Measurements from ENCODE around the gene KIAA0408. TPM values are rescaled to one million over a fixed set of nuclear protein-coding genes. Genes with fewer than 3 reads are reported as not detected.
"Not testable (repeated sequence)": the region's sequence is repeated elsewhere in the genome, so short reads cannot be mapped to it uniquely, and the experiment has no call there.

The KIAA0408 gene
- total RNA-seq, 1 donor from 2014 or later, result 12.8 TPM

DNA sequence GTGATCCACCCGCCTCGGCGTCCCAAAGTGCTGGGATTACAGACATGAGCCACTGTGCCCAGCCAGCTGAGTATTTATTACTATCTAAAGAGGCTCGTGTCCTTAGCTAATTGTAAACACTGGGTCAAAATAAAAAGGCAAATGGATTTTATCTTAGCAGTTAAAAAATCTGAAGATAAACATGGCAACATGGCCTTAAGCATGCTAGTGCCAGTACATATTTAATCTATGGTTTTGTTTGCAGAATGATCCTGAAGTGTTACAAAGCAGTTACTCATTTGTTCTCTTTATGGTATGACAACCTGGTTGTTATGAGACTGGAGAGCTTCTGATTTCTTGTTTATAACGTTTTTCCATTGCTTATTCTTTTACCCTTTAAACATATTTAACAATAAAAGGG, 3.9 kb upstream of the KIAA0408 start:
- DNase-seq (ENCODE audit: low spot score), result no peak

DNA sequence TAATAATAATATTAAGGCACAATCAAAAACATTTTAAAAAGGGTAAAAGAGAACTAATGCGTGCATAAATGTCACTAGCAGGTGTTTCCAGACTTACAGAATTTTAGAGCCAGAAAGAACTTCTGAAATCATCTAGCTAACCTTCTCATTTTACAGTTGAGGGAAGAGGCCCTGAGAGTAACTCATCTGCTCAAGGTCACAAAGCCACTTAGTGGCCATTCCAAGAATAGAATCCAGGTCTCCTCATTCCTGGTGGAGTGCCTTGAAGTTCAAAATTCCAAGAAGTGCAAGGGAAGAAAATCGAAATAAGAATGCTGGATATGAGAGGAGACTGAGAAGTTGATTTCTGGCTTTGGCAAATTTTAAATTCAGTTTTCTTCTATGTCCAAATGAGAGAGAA, 3.2 kb upstream of the KIAA0408 start:
- DNase-seq (ENCODE audit: low spot score), result no peak

DNA sequence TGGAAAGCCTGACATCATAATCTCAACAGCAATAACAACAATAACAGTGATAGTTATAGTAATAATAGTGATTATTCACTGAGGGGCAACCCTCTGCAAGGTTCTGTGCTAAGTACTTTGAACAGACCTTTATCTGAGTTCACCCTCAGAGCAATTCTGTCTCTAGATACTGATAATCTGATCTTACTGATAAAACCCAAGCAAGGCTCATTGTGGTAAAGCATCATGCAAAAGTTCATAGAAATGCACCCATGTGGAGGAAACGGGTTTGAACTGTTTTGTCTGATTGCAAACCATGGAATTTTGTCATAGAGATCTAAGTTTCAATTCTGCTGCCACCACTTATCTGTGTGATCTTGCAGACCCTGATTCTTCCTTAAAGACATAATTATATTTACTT, 1.3 kb upstream of the KIAA0408 start:
- no peak for DNase-seq (ENCODE audit: low spot score)

DNA sequence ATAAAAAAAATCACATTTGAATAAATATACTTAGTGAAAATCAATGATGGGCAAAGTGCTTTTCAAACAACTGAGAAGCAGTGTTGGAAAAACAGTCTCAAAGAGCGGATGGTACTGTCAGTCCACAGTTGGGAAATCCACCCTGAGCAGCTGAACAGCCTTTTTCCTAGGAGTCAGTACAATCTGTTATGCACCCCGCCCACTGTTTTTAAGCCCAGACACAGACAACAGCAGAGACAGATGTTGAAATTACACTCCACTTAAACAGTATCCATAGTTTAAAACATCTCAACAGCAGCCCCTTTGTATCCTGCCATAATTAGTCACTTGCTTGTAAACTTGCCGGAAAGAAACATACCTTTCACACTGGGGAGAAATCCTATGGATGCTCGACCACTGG, 372 bp downstream of the KIAA0408 start:
- DNase-seq (ENCODE audit: low spot score), result no peak

DNA sequence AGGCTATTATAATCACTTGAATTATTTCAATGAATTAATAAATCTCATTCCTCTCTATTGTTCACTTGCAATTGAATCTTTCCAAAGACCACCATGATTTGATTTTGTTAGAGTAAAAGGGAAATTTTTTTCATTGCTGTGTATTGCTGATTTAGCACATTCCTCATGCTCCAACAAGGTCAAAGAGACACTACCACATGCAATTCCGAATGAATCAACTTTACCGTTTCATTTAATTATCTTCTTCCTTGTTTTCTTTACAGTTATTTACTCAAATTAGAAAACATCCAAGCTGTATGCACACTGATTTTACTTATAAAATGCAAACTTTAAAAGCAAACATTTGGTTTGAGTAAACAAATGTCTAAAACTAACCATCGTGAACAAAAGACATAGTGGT, 967 bp downstream of the KIAA0408 start:
- DNase-seq (ENCODE audit: low spot score), result no peak

DNA sequence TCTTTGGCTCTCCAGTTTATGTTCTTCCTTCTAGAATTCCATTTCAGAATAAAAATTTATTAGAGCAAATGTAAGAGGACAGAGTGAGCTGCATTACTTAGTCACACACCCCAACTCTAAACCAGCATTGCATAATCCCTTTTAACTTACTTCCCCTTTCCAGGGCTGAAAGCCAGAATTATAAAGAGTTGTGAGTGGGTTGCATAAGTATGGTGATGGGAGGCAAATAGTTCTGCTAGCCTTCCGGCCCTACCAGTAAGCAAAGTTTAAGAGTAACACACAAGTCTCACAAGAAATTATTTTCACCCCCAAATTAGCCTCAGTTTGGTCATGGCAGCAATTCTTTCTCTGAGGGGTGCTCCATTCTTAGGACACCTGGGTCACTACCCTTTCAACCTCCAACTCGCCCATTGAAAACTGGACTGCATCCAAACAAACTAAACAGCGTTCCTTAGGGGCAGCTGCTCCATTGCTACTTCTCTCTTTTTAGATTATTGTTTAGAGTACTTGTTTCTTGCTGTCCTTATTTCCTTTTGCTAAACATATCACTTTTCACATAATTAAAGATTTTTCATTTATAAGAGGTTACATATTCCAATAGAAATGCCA, 1.6 kb downstream of the KIAA0408 start:
- DNase-seq (ENCODE audit: low spot score), result no peak

DNA sequence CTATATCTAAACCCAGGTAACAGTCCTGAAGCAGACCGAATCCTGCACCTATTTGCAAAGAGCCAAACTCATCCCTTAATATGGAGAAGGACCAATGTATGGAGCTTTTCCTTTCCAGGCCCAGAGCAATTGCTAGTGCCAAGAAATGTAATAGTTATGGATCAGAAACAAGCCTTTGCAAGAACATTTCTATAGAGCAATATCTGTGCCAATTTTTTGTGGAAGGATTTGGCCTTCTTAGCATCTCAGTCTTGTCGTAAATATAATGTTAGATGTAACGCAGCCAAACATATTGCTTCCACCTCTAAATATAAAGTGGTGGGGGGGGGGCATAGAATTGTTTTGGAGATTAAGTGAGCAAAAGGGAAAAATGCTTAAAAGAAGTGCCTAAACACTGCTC, 2.7 kb downstream of the KIAA0408 start:
- no peak for DNase-seq (ENCODE audit: low spot score)

DNA sequence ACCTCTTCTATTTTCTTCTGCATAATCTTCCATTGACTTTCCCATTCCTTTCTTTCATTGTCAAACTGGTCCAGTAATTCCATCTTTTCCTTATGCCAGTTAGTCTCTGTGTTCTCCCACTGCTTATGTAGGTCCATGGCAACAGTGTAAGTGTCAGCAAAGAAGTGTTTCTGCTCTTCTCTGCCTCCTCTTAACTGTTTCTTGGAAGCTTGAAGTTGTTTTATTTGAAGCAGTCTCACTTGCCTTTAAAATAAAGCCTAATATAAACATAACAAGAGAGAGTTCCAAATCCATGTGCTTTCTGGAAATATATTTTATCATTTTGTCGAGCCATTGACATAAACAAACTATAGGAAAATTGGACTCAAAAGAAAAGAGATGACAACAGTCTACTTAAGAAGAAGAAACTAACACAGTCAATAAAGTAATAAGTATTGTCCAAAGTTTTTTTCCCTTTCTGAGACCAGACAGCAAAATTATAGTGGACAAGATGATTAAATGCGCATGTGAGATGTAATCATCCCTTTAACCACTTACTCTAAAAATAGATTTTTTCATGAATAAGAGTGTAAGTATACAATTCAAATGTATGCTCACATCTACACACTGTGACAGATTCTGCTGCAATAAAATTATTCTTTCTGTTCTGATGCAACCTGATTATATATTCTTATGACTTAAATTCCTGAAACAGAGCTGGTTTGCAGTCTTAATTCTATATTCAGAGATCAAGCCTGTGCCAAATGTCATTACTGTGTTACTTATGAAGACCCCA, 5.2 kb downstream of the KIAA0408 start:
- no peak for DNase-seq (ENCODE audit: low spot score)

DNA sequence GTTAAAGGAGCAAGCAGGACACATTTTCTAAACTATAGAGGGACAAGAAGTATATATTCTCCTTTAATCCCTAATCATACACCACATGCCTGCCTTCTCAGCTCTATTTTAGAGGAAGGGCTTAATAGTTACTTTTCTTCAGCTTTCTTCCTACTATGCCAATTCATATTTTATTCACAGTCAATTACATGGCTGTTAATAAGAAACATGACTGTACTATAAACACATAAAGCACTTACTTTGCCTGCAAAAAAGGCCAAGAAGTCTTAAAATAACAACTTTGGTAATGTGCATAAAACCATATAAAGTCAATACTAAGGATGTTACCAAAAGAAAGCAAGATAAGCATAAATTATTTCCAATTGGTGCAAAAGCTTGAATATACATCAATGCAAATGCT, 6.4 kb downstream of the KIAA0408 start:
- DNase-seq (ENCODE audit: low spot score), result no peak

DNA sequence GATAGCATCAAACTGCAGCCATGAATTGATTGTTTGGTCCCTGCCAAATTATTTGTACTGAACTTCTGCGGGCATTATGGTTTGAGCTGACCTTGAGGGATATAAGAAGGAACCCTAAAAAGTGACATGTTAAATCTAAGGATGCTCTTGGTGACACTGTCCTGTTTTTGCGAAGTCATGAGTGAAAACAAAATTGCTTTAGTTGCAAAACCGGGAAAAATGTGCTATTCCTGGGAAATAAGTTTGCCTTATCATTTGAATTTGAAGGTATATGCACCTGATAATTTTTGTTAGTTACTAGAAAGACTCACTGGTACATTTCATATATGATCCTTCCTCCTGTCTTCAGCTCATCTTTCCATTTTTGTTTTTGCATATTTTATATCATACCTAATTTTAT, 7.8 kb downstream of the KIAA0408 start:
- no peak for DNase-seq (ENCODE audit: low spot score)

DNA sequence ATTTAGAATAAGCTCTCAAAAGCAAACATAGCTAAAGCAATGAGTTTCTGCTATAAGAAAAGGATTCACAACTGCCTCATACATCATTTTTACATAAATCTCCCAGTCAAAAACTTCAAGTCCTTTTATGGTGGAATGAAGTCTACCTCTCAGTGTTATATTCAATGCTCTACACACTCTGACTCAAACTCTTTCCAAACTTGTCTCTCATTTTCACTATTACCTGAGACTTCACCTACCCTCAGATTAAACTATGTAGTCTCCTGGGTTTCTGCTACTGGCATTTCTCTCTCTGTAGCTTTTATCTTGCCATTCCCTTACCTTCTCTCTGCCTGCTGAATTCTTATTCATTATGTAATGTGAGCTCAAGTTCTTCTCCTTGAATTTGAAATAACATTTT, 11.4 kb downstream of the KIAA0408 start:
- no peak for DNase-seq (ENCODE audit: low spot score)

DNA sequence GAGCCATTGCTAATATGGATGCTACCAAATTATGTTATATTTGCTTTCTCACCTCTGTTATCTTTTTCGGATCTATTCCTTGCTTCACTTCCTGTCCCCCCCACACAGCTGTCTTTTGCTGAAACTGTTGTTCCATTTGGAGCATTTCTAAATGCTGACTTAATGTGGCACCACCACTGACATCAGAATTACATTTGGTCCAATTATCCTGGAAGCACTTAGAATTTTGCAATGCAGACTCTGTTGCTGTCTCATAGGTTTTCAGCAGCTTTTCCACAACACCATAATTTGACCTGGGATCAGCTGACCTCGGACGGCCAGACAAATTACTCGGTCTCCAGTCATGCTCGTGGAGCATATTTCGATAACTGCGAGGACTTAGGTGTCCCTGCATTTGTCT, 12.8 kb downstream of the KIAA0408 start:
- DNase-seq (ENCODE audit: low spot score), result no peak

DNA sequence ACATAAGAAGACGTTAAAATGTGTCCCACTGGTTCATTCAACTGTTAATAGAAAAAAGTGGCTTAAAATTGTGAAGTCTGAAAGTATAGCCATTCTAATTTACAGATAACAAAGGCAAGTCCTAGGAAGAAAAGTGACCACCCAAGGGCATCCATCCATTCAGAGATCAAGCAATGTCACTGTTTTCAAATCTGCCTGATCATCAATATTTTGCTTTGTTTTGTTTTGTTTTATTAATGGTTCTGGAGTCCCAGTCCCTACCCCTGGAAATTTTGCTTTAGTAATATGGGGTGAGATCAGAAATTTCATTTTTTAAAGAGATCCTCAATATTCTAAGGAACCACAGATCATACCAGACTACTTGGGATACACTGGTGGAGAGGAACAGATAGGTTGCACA, 17.3 kb downstream of the KIAA0408 start:
- no peak for DNase-seq (ENCODE audit: low spot score)

DNA sequence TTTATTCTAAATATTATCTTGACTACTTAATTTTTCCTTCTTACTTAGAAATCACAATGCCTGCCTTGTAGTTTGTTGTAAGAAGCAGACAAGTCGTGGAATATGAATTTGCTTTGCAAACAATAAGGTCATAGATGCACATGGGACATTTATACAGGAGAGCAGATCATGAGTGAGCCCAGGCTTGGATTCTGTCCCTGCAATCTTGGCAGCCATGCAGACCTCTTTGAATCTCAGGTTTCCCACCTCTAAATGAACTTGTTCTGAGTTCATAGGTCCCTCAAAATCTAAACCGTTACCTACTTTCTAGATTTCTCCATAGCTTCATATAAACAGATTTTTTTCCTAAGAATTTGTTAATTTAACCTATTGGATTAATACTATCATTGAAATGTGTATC, 19.5 kb downstream of the KIAA0408 start:
- DNase-seq (ENCODE audit: low spot score), result no peak

DNA sequence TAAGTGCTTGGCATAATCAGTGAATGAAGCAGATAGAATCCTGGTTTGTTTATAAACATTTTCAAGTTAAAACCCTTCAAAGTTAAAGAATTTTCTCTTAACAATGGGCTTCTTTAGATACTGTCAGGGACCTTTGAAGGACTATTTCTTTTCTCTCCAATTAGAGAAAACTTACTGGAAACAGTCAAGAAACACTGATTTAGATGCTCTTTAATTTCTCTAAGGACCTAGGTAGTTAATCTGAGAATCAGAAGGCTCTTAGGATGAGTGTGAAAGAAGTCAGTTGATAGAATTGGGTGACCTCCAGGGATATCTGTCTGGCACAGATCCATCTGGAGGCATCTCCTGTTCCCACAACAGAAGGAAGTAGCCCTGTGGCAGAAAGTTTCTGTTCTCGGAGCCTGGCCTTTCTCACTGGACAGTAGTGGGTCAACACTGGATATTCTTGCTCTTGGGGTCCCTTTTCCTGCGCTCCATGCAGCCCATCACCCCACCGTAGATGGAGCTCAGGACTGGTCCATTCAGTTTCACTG, 22.5 kb downstream of the KIAA0408 start:
- no peak for DNase-seq (ENCODE audit: low spot score)

DNA sequence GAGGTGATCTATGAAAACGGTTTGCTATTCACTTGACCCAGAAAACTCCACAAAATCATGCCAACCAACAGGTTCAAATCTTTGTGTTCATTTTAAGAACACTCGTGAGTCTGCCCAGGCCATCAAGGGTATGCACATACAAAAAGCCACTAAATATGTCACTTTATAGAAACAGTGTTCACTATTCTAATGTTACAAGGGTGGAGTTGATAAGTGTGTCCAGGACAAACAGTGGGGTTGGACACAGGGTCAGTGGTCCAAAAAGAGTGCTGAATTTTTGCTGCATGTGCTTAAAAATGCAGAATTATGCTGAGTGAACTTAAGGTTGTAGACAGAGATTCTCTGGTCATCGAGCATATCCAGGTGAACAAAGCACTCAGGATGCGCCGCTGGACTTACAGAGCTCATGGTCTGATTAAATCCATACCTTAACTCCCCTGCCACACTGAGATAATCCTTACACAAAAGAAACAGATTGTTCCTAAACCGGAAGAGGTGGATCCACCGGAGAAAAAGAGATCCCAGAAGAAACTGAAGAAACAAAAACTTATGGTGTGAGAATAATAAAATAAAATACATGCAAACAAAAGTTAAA, 23.5 kb downstream of the KIAA0408 start:
- DNase-seq (ENCODE audit: low spot score), result no peak

DNA sequence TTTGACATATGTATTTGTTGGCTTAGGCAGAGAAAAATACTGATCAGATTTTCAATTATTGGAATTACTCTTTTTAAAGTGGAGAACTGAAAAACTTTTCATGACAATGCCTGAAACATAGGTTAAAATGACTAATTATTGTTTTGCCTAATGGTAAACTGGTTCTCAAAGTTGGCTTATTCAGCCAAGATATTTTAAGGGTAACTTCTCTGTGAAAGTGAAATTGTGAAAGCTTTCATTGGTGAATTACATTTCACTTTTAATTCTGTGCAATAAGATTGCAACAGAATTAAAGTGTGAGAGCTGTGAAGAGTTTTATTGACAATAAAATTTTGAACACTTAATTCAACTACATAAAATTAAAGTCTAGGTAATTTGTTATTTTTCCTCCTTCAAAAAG, 24.5 kb downstream of the KIAA0408 start:
- no peak for DNase-seq (ENCODE audit: low spot score)

DNA sequence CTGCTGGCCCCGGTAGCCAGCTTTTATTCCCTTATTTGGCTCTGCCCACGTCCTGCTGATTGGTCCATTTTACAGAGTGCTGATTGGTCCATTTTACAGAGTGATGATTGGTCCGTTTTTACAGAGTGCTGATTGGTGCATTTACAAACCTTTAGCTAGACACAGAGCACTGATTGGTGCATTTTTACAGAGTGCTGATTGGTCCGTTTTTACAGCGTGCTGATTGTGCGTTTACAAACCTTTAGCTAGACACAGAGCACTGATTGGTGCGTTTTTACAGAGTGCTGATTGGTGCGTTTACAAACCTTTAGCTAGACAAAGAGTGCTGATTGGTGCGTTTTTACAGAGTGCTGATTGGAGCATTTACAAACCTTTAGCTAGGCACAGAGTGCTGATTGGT, 30.6 kb downstream of the KIAA0408 start:
- not testable (repeated sequence) for DNase-seq (ENCODE audit: low spot score)

DNA sequence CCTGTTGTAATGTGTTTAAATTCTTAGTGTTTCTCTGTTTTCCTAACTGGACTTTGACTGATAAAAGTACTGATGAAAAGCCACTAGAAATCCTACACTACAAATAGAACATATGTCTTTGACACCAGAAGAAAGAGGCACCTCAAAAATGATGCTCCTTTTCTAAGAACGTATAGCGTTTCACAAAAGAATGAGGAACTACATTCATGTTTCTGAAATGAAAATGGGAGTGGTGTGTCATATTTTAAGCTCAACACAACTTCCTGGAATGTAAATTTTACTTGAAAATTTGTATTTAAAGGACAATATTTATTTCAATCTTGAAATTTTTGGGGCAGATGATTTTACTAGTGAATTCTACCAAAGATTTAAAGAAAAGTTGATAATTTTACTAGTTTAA, 35.3 kb downstream of the KIAA0408 start:
- no peak for DNase-seq (ENCODE audit: low spot score)

DNA sequence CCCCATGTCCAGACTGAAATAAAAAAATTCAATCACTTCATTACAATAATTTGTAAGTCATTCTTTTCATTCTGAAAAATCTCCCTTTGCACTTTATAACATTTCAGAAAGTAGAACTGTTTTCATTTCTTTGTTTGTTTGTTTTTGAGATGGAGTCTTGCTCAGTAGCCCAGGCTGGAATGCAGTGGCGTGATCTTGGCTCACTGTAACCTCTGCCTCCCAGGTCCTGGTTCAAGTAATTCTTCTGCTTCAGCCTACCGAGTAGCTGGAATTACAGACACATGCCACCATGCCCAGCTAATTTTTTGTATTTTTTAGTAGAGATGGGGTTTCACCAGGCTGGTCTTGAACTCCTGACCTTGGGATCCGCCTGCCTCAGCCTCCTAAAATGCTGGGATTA, 38.0 kb downstream of the KIAA0408 start:
- DNase-seq (ENCODE audit: low spot score), result not testable (repeated sequence)

DNA sequence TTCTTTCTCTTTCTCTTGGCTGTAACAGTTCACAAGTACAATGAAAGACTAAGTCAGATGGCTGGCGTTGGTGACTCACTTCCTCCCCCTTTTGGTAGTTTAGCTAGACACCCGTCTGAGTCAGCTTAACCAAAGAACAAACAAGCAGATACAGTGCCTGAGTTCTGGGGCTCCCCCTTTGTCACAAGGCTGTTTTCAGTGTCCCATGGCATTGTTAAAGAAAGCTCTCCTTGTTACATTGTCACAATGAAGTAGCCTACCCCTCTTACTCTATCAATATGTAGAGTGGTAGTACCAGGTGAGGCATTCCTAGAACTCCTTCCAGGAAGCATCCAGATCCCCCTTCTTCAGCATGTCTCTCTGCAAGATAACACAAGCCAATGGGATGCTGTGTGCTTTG, 38.6 kb downstream of the KIAA0408 start:
- peak; percentile 76 for DNase-seq (ENCODE audit: low spot score)

DNA sequence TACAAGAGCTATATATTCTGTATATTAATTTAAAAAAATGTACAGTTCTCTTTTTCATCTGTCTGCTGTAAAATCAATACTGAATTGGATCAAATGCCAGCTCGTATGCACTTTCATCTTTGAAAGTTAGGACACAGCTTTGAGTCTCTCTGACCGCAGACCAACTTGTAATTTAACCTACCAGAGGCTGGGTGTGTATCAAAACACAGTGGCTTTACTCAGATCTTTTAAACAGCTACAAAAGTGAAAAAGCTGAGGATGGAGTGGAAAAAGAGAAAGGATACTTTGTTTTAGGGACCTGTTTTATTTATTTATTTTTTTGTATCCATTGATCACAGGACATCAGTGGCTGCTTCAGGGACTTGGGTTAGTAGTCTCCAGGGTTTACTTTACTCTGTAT, 44.1 kb downstream of the KIAA0408 start:
- no peak for DNase-seq (ENCODE audit: low spot score)

DNA sequence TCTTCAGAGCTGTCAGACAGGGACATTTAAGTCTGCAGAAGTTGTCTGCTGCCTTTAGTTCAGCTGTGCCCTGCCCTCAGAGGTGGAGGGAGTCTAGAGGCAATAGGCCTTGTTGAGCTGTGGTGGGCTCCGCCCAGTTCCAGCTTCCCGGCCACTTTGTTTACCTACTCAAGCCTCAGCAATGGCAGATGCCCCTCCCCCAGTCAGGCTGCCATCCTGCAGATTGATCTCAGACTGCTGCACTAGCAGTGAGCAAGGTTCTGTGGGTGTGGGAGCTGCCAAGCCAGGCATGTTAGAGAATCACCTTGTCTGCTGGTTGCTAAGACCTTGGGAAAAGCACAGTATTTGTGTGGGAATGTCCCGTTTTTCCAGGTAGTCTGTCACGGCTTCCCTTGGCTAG, 46.1 kb downstream of the KIAA0408 start:
- DNase-seq (ENCODE audit: low spot score), result peak; percentile 64
